Left renal cortex interstitium (tissue), 4 donors: ENCODE results near the gene SLC25A23. TPM values are rescaled to one million over a fixed set of nuclear protein-coding genes. Genes with fewer than 3 reads are reported as not detected.
"Not testable (repeated sequence)": the region's sequence is repeated elsewhere in the genome, so short reads cannot be mapped to it uniquely, and the experiment has no call there.

Source experiments
- DNase-seq, 4 donors: peaks; one replicate each; pipeline ENCODE4 v3.0.0-alpha.2; 2013; ENCODE audit warnings: low read depth in 4 of 4, low spot score in 2 of 4, missing footprints in 1 of 4
- polyA plus RNA-seq, 4 donors: library from polyadenylated mRNA; unstranded; fragments of 120-200 nt; gene quantifications; one replicate each; pipeline ENCODE4 v1.2.1, GENCODE V29; 2013; ENCODE audit not compliant: insufficient read length in 4 of 4

SLC25A23 gene
- polyA plus RNA-seq, 4 donors = 63.2 to 97.5 (median 75.5) TPM

- no peak for DNase-seq
Observed at GRCh38 chr19:6458695-6459261, 814 bp downstream of the SLC25A23 start.

GRCh38 chr19:6457958-6458694 lies 1.5 kb downstream of the SLC25A23 start:
- DNase-seq = no peak

GRCh38 chr19:6455924-6456323 lies 3.7 kb downstream of the SLC25A23 start:
- no peak for DNase-seq

- no peak for DNase-seq
Observed at GRCh38 chr19:6453951-6454565, 5.5 kb downstream of the SLC25A23 start.

- DNase-seq = no peak
Observed at GRCh38 chr19:6452899-6453298, 6.7 kb downstream of the SLC25A23 start.

GRCh38 chr19:6452223-6452614 lies 7.4 kb downstream of the SLC25A23 start:
- no peak for DNase-seq

- no peak for DNase-seq
Observed at GRCh38 chr19:6451583-6452222, 7.9 kb downstream of the SLC25A23 start.

GRCh38 chr19:6450166-6450565 lies 9.4 kb downstream of the SLC25A23 start:
- DNase-seq = no peak

- DNase-seq = no peak
Observed at GRCh38 chr19:6448045-6448444, 11.5 kb downstream of the SLC25A23 start.

- DNase-seq = no peak
Observed at GRCh38 chr19:6446452-6446851, 13.1 kb downstream of the SLC25A23 start.

- DNase-seq = no peak
Observed at GRCh38 chr19:6443986-6444385, 15.6 kb downstream of the SLC25A23 start.

- DNase-seq = no peak
Observed at GRCh38 chr19:6442087-6442688, 17.4 kb downstream of the SLC25A23 start.

- no peak for DNase-seq
Observed at GRCh38 chr19:6440905-6441304, 18.7 kb downstream of the SLC25A23 start.

- no peak for DNase-seq
Observed at GRCh38 chr19:6439743-6440142, 19.8 kb downstream of the SLC25A23 start.

GRCh38 chr19:6433663-6434062 lies 25.9 kb downstream of the SLC25A23 start, which contains the start of gene SLC25A41:
SLC25A41 (minus strand) TSS chr19:6433763; CDS start chr19:6433693, 70 bp downstream.
- DNase-seq = no peak

GRCh38 chr19:6433165-6433564 lies 26.4 kb downstream of the SLC25A23 start:
- no peak for DNase-seq

- DNase-seq = no peak
Observed at GRCh38 chr19:6431891-6432290, 27.7 kb downstream of the SLC25A23 start.

- no peak for DNase-seq
Observed at GRCh38 chr19:6429419-6430221, 30.0 kb downstream of the SLC25A23 start.

- DNase-seq = not testable (repeated sequence)
Observed at GRCh38 chr19:6428692-6429418, 30.7 kb downstream of the SLC25A23 start.
